ENCODE measurements around the gene GFER. TPM values are rescaled to one million over a fixed set of nuclear protein-coding genes. Genes with fewer than 3 reads are reported as not detected.
"Not testable (repeated sequence)": the region's sequence is repeated elsewhere in the genome, so short reads cannot be mapped to it uniquely, and the experiment has no call there.

Gene GFER
- total RNA-seq, 1 donor from 2014 or later: 24.4 TPM

DNA sequence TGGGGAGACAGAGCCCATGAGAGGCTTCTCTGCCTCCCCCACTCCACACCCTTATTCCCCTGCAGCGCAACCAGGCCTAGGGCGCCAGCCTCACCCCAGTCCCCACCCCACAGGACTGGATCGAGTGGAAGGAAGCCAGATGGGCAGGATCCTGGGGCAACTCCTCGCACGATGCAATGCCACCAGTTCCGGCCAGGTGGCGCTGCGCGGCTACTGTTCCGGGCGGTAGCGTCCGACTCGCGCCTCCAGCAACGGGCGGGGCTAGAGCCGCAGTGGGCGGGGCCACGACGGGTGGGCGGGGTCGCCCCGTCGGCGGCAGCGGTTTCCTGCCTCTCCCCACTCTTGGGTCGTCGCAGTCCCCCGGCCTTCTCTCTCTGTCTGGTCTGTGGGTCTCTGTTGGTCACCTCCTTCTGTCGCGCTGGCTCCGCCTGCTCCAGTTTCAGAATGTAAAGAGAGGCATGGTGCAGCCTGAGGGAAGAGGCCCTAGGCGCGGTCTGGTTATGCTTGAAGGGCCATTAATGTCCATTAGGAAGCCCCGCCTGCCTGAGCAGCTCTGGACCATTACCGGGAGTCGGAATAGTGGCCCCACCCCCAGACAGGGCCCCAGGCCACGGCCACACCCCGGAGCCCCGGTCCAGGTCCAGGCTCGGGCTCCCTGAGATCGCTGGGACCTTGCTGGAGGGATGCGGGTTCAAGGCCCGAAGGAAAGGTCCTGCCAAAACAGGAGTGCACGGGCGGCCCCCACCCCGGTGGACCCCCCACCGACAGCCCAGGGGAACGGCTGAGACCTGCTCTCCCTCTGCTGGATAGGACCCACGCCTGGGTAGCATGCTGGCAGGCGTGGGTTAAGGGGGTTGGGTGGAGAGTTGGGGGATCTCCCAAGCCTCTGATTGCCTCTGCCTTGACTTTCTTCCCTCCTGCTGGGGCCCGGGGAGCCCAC, 39.4 kb downstream of the GFER start:
- intact Hi-C loops (cut with micrococcal nuclease): loop anchor here (1.0 kb wide), 2 partner anchors 24 to 117 kb away; partner anchors contain the start of genes NTHL1 and TSC2

DNA sequence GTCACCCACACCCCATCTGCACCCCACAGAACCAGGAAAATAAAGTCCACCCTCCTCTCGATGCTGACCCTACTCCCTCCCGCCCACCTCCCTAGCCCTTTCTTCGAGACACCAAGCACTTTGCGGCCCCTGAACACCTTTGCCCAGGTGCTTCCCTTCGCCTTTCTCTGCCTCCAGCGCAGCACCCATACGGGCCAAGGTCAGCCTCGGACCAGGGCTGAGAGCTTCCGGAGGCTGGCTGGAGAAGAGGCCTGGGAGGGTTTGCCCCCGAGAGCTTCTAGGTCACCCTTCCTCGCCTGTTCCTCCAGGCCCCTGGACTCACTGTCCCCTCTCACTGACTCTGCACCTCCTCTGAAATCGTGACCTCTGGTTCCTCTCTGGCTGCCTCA, 40.0 kb downstream of the GFER start:
- intact Hi-C loops (cut with micrococcal nuclease): no loop called here

DNA sequence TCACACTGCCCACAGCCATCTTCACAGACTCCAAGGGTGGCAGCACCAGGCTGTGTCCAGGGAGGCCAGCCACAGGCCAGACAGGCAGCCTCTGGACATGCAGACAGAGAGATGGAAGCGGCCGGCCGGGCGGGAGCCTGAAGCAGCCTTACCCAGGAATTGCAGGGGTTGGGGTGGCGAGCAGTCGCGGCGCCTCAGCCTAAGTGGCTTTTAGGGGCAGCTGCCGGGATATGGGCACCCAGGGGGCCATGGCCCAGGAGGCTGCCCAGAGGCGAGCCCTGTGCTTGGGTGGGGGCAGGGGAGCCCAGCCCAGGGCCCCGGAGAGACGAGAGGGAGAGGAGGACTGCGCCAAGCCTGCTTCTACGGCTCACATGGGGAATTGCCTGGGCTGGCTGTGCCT, 41.3 kb downstream of the GFER start:
- intact Hi-C loops (cut with micrococcal nuclease): no loop called here

DNA sequence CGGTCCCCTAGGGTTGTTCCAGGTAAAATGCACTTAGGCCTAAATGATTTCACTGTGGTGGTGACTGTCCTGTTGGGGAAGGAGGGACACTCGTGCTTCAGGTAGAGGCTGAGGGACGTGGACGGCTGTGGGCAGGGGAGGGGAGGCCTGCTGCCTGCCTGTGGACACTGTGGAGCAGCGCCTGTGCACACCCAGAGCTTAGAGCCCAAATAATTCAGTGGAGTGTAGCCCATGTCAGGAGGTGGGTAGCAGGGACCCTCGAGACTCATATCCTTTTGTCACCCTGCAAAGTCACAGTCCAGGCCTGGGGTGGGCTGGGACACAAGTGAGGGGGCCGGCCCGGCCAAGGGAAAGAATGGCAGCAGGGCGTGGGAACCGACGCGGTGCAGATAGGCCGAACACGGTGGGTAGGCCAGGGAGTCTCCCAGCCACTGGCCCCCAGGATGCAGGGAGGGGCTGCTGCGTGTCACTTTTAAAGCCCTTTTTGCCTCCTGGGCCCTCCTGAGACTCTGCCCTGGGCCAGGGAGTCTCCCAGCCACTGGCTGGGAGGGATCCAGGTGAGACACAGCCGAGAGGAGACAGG, 42.0 kb downstream of the GFER start:
- intact Hi-C loops (cut with micrococcal nuclease): no loop called here

DNA sequence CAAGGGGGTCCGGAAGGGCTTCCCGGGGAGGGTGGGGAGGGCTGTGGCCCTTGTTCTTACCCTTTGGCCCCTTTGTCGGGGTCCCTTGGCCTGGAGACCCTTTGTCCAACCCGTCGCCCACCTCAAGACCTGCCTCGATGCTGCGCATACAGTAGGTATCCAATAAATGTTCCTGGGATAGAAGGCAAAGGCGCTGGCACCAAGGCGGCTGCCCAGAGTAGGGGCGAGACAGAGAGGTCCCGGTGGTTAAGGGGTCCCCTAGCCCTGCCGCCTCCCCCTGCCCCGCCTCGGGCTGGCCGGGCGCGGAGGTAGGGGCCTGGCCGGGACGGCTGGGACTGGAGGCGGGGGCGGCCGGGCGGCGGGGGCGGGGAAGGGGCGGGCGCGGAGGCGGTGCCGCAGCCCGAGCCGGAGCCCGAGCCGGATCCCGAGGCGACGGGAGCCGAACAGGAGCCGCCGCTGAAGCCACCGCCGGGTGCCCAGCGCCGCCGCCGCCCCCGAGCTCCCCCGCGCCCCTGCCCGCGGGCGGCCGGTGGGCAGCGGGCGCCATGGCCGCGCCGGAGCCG, 42.5 kb downstream of the GFER start, which contains the start of gene NHERF2:
TSS of gene NHERF2 (plus strand) at position 442 of the 563 bp plus-strand sequence. CDS start at position 546, 104 bp downstream.
- intact Hi-C loops (cut with micrococcal nuclease): no loop called here

DNA sequence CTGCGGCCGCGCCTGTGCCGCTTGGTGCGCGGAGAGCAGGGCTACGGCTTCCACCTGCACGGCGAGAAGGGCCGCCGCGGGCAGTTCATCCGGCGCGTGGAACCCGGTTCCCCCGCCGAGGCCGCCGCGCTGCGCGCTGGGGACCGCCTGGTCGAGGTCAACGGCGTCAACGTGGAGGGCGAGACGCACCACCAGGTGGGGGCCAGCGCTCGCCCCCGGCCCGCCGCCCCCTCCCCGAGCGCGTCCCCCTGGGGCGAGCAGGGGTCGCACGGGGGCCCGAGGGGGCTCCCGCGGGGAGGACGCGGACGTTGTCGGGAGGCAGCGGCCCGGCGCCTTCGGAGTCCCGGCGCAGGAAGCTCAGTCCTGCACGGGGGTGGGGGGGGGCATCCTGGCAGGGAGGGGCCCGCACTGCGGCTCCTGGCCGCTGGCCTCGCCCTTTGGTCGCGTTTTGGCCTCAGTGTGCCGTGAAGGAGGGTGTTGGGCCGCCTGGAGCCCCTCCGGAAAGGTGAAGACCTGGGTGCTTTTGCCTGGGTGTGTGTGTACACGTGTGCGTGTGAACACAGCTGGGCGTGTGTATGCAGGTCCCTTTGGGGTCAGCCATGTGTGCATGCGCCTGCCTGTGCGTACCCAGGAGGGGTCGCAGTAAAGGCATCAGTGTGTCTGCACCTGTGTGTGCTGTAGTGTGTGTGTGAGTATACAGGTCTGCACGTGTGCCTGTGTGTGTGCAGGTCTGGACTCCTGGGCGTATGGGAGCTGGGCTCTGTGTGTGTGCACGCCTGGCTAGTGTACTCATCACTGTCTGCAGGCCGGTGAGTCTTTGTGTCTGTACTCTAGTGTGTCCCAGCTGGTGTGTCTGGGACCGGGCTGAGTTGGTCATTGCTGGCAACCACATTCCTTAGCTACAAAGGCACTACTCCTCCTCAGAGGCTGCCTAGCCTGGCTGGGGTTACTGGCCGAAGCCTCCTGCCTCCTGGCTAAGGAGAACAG, 43.3 kb downstream of the GFER start:
- intact Hi-C loops (cut with micrococcal nuclease): no loop called here

DNA sequence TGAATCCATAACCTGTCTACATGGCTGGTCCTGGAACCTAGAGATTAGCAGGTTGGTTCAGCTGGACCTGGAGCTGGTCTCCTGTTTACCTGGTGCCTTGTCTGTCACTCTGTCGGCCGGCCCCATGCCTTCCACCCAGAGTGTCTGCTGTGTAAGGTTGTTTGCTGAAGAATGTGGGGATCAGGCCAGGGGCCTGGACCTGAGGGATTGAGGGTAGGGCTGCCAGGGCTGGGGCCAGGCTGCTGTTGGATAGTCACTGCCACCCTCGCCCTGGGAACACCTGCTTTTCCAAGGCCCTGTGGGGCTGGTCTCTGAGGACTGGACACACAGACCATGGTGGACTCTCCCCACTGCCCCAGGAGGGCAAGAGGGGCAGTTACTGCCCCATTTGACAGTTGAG, 44.2 kb downstream of the GFER start:
- intact Hi-C loops (cut with micrococcal nuclease): no loop called here

DNA sequence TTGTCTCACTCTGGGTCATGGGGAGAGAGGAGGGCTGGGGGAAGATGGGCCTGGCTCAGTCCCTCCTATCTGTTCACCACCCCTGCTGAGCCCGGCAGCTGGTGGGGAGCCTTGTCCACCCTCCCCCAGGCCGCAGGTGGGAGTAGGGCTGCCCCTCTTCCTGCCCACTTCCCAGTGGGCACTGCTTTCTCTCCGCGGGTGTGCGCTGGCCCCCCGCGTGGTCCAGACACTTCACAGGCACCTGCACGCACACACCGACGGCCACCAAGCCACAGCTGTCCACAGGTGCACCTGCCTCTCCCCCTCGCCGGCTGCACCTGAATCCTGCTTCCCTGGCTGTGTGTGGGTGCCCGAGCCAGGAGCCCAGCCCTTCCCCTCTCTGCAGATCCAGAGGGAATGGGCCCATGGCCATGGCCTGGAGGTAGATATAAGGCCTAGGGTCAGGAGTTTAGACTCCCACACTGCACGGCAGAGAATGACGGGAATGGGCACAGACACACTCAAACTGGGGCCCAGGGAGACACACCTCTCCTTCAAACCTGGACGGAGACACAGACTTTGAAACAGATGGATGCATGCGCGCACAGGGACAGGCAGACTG, 44.7 kb downstream of the GFER start:
- intact Hi-C loops (cut with micrococcal nuclease): no loop called here

DNA sequence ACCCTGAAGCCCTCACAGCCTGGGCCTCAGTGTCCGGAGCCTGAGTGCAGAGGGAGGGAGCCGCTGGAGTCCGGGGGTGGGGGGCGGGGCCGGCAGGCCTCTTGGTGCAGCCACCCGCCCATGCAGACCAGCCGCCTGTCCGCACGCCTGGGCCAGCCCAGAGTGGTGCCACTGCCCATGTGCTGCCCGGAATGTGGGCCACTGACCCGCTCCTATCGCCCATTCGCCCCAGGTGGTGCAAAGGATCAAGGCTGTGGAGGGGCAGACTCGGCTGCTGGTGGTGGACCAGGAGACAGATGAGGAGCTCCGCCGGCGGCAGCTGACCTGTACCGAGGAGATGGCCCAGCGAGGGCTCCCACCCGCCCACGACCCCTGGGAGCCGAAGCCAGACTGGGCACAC, 45.4 kb downstream of the GFER start:
- intact Hi-C loops (cut with micrococcal nuclease): no loop called here

DNA sequence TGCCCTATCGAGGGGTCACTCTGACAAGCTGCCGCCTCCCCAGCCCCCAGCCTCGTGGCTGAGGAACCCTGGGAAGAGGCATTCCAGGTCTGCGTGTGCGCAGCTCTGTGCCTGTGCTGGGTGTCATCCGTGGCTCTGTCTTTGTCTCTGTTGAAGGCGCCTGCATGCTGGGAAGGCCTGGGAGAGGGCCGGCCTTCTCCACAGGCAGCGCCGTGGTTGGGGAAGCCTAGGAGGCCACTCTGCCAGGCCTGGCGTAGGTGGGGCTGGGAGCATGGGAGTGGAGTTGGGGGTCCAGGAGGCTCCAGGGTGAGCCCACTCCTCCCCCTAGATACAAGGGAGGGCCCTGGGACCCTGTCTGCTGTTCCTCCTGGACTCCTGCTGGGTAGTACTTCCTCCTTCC, 46.0 kb downstream of the GFER start:
- intact Hi-C loops (cut with micrococcal nuclease): no loop called here

DNA sequence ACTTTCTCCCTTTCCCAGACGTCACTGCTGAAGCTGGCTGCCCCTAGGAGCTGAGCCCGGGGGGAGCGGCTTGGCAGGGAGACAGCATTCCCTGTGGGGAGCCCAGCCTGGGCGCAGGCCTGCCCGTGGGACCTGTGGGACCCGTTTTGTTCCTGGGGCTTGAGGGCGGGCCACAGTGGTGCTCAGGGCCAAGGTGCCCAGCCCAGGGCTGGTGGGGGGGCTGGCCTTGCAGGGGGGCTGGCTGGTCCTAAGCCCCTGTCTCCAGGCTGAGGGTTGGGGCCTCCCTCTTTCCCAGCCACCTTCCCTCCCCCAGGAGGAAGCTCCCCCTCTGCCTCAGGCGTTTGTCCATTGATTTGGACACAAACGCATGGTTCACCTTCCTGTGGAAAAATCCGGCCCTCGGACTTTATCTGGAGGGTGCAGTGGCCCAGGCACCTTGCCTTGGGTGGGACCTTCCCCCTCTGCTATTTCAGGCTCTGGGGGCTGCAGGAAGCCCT, 47.1 kb downstream of the GFER start:
- intact Hi-C loops (cut with micrococcal nuclease): no loop called here

DNA sequence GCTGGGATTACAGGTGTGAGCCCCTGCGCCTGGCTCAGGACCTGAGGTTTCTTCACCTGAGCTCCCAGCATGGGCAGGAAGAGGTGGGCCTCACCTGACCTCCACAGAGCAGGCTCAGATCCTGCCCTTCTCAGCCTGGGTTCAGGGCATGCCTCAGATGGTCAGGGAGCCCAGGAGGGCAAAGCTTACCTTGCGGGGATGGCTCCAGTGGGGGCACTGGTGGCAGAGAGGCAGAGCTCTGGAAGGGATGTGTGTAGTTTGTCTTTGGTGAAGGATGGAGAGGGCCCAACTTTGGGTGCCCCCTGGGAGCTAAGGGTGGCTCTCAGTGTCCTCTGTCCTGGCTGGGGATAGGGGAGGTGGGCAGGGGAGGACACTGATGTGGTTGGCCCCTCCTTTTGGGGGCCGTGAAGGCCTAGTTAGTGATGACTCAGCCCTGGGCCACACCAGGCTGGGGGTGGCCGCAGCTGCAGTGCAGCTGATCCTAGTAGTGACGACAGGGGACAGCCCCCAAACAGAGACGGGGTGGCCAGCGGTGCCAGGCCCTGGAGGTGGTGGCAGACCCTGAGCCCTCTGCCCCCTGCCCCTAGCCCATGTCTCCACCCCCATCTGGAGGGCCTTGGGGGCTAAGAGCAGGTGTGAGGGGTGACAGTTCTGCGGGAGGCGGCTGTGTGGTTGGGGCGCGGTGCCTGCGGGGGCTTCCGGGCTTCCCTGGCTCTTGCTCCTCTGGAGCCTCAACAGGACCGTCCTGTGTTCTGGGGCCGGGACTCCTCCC, 48.5 kb downstream of the GFER start:
- intact Hi-C loops (cut with micrococcal nuclease): no loop called here

DNA sequence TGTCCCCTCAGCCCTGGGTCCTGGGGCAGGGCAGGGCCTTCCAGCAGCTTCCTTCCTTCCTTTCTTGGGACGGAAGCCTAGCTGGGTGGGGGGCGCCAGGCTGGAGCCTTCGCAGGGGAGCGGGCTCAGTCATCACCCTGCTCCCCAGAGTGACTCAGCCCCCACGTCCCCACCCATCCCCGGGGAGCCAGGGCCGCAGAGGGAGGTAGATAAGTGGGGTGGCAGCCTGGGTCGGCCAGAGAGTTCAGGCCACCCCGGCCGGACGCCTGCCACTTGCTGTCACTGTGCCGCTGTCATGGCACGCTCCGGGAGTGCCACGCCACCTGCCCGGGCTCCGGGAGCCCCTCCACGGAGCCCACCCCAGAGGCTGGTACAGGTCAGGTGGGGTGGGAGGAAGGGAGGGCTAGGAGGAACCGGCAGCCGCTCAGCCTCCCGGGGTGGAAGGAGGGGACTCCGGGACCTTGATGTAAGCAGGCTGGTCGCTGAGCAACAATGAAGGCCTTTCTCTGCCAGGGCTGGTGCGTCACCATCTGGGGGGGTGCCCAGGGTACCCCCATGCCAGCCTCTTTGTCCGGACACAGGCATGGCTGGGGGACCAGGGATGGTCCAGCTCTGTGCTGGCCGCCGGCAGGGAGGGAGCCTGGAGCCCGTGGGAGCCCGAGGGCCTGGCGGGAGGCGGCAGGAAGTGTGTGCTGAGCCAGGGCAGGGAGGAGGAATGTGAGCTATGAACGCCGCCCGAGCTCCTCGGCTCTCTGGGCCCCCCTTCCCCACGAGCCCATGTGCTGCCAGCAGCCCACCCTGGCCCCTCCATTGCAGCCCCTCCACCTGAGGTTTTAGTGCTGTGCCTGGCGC, 49.3 kb downstream of the GFER start:
- intact Hi-C loops (cut with micrococcal nuclease): no loop called here

DNA sequence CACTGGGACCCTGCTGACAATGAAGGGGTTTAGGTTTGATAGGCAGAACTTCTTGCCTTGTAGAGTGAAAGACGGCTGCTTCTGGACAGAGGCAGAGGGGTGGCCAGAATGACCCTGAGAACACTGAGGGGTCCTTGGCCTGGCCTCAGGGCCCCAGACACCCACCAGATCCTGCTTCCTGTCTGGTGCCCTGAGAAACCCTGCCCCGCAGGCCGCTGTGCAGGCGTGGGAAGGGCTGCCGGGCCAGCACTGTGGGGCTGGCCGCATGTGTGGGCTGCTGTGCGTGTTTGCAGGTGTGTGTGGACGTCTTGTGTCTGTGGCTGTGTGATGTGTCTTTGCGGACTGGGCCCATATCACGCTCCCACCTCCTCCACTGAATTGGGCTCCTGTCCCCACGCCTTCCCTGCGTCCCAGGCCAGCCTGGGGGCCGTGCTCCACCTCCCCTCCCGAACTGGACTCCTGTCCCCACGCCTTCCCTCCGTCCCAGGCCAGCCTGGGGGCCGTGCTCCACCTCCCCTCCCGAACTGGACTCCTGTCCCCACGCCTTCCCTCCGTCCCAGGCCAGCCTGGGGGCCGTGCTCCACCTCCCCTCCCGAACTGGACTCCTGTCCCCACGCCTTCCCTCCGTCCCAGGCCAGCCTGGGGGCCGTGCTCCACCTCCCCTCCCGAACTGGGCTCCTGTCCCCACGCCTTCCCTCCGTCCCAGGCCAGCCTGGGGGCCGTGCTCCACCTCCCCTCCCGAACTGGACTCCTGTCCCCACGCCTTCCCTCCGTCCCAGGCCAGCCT, 50.1 kb downstream of the GFER start:
- intact Hi-C loops (cut with micrococcal nuclease): not testable (repeated sequence)

DNA sequence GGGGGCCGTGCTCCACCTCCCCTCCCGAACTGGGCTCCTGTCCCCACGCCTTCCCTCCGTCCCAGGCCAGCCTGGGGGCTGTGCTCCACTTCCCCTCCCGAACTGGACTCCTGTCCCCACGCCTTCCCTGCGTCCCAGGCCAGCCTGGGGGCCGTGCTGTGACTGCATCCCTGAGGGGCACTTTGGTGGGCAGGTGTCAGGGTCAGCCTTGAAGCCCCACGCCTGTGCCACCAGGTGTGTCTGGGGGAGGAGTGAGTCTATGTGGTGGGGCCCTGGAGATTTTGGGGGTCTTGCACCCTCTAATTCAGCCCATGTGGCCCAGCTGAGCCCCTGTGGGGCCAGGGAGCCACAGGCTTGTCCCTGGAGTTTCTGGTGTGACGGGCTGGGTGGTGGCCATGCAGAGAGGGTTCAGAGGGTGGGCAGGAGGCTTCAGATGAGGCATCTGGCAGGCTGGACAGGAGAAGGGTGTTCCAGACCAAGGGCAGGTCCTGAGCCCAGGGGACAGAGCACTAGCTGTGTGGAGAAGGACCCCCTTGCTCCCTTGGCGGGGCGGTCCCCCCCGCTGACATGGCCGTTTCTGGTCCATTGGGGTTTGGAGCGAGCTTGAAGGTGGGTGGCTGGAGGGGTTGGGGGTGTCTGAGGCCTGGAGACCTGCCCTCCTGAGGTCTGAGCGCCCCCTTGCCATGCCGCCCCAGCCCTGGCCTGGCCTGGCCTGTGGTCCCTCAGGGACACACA, 50.9 kb downstream of the GFER start:
- intact Hi-C loops (cut with micrococcal nuclease): no loop called here

DNA sequence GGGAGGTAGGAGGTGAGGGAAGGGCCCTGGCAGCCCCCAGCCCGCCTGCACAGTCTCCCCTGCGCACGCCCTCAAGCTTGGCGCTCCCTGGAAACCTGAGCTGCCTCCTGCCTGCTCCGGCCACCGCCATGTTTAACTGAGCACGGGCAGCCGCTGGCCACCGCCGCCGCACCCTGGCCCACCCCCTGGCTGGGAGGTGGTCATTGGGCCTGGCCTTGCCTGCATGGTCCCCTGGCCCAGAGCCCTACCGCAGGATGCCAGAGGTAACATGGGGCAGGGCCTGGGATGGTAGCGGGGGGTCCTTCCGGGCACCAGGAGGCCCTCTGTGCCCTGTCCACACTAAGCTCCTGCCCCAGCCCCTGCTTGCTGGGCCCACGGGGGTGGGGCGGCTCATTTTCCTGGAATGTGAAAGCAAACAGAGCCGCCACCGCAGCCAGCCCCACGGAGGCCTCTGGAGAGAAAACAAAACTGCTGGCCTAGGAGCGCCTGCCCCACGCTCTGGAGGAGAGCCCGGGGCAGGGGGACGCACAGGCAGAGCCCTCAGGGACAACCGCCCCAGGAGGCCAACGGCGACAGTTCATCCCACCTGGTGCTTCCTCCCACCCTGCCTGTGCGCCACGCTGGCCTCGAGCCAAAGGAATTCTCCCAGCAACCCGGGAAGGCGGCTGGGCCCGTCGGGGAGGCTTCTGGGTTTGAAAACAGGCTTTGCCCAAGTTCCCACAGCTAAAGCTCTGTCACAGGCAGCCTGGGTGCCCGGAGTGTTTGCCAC, 51.6 kb downstream of the GFER start:
- intact Hi-C loops (cut with micrococcal nuclease): no loop called here
